Mucosa of stomach (tissue), 1 donor: ENCODE data around the gene PTK6.

ENCODE experiments used
- H3K27me3 ChIP-seq: one replicate; pipeline ENCODE4 v1.7.0; 2013; ENCODE audit warnings: mild to moderate bottlenecking, low read length; ENCODE audit not compliant: control insufficient read depth, insufficient read depth
- H3K36me3 ChIP-seq: one replicate; pipeline ENCODE4 v1.7.0; 2013; ENCODE audit warnings: low read length; ENCODE audit not compliant: control insufficient read depth, insufficient read depth
- H3K4me1 ChIP-seq: one replicate; pipeline ENCODE4 v1.7.0; 2013; ENCODE audit warnings: mild to moderate bottlenecking, low read length; ENCODE audit not compliant: control insufficient read depth, insufficient read depth
- H3K4me3 ChIP-seq: one replicate; pipeline ENCODE4 v1.7.0; 2013; ENCODE audit warnings: low read length
- H3K9ac ChIP-seq: one replicate; pipeline ENCODE4 v1.7.0; 2013; ENCODE audit warnings: mild to moderate bottlenecking, low read length, moderate library complexity
- H3K9me3 ChIP-seq: one replicate; pipeline ENCODE4 v1.7.0; 2013; ENCODE audit warnings: mild to moderate bottlenecking, low read length, moderate library complexity; ENCODE audit not compliant: control insufficient read depth
- donor health status: Pancreatic carcinoma.

PTK6 gene

DNA sequence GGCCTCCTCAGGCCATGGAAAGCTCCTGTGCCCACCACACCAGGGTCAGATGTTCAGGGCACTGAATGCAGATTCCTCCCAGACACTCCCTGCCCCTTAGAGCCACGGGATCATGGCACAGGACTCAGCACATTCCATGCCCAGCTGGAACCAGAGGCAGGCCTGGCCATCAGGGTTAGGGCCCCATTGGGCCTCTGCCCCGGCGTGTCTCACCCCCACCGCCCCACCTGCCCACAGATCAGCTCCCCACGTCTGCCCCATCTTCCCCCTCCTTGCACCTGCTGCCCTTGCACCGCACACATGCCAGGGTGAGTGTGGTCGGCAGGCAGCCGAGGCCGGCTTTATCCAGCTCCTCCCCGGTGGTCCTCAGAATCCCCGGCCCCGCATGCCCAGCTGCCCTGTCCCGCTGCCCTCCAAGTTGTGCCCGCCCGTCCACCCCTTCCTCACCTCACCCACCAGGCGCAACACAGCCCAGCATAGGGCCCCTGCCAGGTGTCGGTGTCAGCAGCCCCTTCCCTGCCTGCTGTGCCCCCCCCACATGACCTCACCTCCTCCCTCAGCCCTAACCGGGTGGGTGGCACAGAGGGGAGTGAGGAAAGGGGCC lies 12.6 kb upstream of the PTK6 start:
- Histone ChIP-seq H3K9me3 (no peaks in the 10 kb centered on the region), H3K36me3 (no peaks in the 10 kb centered on the region), H3K4me1 (peaks cover 37% of the 10 kb centered on the region), H3K27me3 (peaks cover 42% of the 10 kb centered on the region), H3K4me3 (no peak overlapping the region), H3K9ac (no peak overlapping the region)

DNA sequence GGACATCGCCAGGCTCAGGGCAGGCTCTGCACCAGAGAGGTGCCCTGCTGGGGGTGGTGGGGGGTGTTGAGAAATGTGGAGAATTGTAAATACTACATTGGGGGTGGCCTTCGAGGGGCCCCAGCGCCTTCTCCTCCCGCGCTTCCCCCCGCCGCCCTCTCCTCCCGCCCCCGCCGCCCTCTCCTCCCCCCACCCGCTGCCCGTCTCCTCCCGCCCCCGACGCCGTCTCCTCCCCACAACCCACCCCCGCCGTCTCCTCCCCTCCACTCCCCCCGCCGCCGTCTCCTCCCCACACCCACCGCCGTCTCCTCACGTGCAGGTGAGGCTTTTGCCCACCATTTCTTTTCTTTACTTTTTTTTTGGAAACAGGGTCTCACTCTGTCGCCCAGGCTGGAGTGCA lies 11.8 kb upstream of the PTK6 start:
- Histone ChIP-seq H3K36me3 (no peaks in the 10 kb centered on the region), H3K4me1 (peaks cover 34% of the 10 kb centered on the region), H3K27me3 (peaks cover 42% of the 10 kb centered on the region), H3K9me3 (no peaks in the 10 kb centered on the region), H3K9ac (no peak overlapping the region), H3K4me3 (no peak overlapping the region)

DNA sequence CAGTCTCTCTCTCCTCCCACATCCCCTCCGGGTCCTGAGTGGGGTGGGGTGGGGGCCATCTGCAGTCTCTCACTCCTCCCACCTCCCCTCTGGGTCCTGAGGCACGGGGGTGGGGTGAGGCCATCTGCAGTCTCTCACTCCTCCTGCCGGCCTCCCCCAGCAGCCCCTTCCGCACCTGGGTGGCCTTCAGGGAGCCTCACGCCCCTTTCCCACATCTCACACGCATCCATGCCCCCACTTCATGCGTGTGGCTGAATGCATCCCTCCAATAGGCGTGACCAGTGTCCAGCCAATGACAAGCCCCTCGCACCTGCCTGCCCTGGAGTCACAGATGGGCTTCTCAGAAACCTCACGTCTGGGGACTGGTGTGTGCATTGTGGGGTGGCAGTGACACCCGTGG lies 11.4 kb upstream of the PTK6 start:
- no peak overlapping the region for H3K9ac ChIP-seq
- no peaks in the 10 kb centered on the region for H3K36me3 ChIP-seq
- no peaks in the 10 kb centered on the region for H3K9me3 ChIP-seq
- peaks cover 30% of the 10 kb centered on the region for H3K4me1 ChIP-seq
- H3K4me3 ChIP-seq, result no peak overlapping the region
- peaks cover 42% of the 10 kb centered on the region for H3K27me3 ChIP-seq

DNA sequence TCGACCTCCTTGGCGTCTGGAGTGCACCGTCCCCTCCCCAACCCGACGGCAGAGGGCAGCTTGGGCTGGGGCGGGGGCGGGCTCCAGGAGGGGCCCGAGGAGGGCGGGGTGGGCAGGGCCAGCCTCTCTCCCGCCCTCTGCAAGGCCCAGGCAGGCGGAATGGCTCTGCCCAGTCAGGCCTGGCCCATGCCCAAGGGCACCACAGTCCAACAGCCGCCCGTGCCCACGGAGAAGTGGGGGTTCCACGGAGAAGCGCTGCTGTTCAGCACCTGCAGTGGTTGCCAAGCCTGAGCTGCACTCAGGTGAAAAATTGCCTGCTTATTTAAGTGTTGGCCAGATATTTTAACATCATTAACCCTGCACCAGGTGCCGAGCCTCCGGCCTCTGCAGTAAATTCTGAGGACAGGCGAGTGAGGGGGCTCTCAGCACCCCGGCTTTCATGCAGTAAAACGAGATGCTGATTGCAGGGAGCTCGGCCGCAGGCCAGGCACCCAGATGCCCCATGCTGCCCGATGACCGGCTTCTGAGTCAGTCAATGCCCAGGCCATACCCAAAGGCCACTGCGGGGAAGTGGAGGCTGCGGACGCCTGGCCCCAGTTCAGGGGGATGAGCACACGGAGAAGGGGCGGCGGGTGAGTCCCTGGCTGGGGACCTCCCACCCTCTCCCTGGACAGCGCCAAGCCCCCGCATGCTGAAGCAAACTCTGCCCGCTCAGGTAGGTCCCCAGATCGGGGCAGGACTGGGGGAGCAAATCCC lies 10.7 kb upstream of the PTK6 start, which contains the start of gene SRMS:
Gene SRMS (minus strand): TSS at position 25 of the 756 bp plus-strand sequence. CDS start 286 bp downstream, outside the sequence.
- no peaks in the 10 kb centered on the region for H3K9me3 ChIP-seq

DNA sequence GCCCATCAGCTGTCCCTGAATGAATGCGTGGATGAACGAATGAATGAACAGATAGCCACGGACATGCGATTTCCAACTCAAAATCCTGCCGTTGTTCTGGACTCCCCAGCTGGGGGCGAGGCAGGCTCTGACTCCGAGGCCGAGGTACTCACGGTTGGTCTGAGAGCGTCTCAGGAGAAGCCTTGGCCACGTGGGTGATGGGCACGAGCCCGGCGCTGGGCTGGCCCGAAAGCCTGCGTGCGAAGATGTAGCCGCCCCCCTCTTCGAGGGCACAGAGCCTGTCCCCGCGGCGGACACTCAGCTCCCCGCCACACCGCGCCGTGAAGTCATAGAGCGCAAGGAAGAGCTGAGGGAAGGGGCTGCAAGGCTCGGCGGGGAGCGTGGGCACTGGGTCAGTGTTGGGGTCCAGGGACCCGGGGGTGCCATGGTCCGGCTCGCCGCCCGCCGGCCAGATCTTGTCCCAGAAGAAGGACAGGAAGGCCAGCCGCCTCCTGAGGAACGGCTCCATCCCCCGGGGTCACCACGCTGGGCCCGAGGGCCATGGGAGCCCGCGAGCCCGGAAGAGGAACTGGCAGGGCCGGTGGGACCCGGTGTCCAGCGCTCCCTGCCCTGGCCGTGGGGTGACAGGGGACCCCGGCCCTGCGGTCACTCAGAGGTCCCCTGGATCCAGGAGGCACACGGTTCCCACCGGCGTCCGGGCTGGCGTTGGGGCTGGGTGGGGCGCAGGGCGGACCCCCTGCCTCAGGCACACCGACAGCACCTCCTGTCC lies 10.0 kb upstream of the PTK6 start:
- no peaks in the 10 kb centered on the region for H3K9me3 ChIP-seq
- no peaks in the 10 kb centered on the region for H3K36me3 ChIP-seq
- H3K4me3 ChIP-seq, result no peak overlapping the region
- H3K9ac ChIP-seq, result no peak overlapping the region
- H3K27me3 ChIP-seq, result peaks cover 42% of the 10 kb centered on the region
- peaks cover 22% of the 10 kb centered on the region for H3K4me1 ChIP-seq

More for the DNA sequence above, 10.7 kb upstream of the PTK6 start, which contains the start of gene SRMS:
- no peaks in the 10 kb centered on the region for H3K36me3 ChIP-seq
- peaks cover 42% of the 10 kb centered on the region for H3K27me3 ChIP-seq
- no peak within 1 kb of the TSS for H3K9ac ChIP-seq
- H3K4me1 ChIP-seq, result peaks cover 25% of the 10 kb centered on the region
- H3K4me3 ChIP-seq, result no peak within 1 kb of the TSS

DNA sequence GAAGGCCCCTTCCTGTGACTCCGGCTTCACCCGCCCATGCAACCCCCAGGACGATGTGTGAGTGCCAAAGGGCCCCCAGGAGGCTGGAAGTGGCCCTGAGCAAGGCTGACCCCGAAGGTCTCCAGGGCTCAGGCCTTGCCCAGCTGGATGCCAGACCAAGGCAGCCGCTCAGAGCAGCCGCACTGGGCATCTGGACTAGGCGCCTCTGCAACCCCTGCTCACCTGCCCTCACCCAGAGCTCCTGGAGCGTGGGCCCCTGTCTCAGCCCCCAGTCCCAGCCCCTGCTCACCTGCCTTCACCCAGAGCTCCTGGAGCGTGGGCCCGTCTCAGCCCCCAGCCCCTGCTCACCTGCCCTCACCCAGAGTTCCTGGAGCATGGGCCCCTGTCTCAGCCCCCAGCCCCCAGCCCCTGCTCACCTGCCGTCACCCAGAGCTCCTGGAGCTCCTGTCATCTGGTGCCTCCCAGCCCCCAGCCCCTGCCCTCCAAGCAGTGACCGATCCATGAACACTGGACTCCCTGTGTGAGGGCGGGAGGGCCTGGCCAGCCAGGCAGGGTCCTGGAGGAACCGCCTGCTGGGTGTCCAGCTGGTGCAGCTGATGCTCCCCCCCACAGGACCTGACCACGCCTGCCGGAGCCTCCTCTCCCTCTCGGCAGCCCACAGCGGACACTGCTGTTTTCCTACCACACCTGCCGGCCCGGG lies 9.2 kb upstream of the PTK6 start:
- Histone ChIP-seq H3K36me3 (no peaks in the 10 kb centered on the region), H3K9me3 (no peaks in the 10 kb centered on the region), H3K4me3 (no peak overlapping the region), H3K27me3 (peaks cover 42% of the 10 kb centered on the region), H3K9ac (no peak overlapping the region), H3K4me1 (peaks cover 22% of the 10 kb centered on the region)

DNA sequence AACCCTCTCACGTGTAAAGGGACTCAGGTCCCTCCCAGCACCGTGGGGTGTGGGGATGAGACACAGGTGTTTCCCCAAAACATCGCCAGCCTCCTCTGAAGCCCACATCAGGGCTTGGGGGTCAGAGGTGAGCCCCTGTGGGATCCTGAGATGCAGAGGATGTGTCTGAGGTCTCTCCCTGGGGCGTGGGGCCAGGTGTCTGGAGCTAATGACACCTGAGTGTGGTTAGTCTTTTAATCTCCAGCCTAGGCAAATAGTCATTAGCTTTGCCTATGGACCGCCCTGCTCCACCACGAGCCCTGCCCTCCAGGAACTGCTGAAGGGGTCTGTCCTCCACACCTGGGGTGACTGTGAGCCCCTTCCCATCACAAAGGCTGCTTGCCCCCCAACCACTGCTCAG lies 8.6 kb upstream of the PTK6 start:
- no peak overlapping the region for H3K4me3 ChIP-seq
- H3K4me1 ChIP-seq, result peaks cover 22% of the 10 kb centered on the region
- no peaks in the 10 kb centered on the region for H3K36me3 ChIP-seq
- no peaks in the 10 kb centered on the region for H3K9me3 ChIP-seq
- no peak overlapping the region for H3K9ac ChIP-seq
- peaks cover 38% of the 10 kb centered on the region for H3K27me3 ChIP-seq

DNA sequence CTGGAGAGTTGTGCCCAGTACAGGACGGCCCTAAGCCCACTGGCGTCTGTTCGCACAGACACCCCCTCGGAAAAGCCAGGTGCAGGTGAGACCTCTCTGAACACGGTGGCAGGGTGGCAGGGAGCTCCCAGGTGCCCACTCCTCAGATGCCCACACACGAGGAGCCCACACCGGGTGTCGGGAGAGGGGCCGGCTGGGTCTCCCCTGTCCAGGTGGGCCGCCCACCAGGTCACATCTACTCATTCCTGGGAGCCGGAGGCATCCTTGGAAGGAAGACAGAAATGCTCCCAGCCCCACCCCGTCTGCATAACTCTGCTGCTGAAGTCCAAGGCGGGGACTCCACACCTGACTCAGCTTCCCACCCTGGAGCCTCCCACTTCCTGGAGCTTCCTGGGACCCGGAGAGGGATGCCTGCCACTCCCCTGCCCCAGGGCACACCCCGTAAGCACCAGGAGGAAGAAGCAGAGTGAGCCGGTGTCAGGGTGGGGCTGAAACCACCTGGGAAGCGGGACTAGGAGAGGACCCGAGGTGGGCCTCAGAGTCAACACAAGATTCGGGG lies 7.9 kb upstream of the PTK6 start:
- no peaks in the 10 kb centered on the region for H3K36me3 ChIP-seq
- no peak overlapping the region for H3K9ac ChIP-seq
- H3K4me1 ChIP-seq, result peaks cover 22% of the 10 kb centered on the region
- no peak overlapping the region for H3K4me3 ChIP-seq
- H3K27me3 ChIP-seq, result peaks cover 37% of the 10 kb centered on the region
- no peaks in the 10 kb centered on the region for H3K9me3 ChIP-seq

DNA sequence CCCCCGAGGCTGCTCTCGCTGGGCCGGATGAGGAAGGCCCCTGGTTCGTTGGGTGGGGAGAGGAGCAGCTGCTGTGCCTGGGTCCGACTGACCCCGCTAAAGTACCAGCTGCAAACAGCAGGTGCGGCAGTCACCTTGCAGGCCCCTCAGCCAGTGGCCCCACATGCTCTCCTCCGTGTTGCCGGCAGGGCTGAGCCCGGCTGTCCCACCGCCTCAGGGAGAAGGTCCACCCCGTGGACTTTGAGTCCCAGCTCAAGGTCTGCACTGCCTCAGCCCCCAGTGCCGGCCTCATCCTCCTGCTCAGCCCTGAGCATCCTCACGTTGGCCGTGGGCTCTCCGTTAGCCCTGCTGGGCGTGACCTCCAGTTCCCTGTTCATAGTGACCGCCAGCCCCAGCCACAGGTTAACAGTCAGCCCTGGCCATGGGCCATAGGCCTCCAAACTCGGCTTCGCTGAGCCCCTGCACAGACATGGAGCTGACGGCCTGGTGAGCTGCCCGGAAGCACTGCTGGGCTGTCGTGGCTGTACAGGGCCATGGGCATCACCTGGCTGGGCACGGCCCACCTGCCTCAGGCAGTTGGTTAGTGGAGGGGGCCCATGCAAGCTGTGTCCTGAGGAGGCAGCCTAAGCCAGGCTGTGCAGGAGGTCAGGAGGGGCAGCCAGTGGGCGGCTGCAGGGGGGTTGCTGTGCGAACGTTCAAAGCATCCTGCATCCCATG lies 7.2 kb upstream of the PTK6 start:
- H3K9ac ChIP-seq, result no peak overlapping the region
- peaks cover 35% of the 10 kb centered on the region for H3K27me3 ChIP-seq
- no peaks in the 10 kb centered on the region for H3K9me3 ChIP-seq

DNA sequence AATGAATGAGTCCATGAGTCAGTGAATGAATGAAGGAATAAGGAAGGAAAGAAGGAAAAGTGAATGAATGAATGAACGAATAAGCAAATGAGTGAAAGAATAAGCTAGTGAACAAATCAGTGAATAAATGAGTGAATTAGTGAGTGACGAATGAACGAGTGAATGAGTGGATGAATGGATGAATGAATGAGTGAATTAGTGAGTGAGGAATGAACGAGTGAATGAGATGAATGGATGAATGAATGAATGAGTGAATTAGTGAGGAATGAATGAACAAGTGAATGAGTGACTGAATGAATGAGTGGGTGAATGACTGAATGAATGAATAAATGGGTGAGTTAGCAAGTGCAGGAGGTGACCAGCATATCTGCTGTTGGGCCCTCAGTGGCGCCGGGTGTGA lies 6.6 kb upstream of the PTK6 start:
- Histone ChIP-seq H3K9ac (no peak overlapping the region), H3K4me3 (no peak overlapping the region), H3K9me3 (no peaks in the 10 kb centered on the region), H3K36me3 (no peaks in the 10 kb centered on the region), H3K27me3 (peaks cover 32% of the 10 kb centered on the region), H3K4me1 (peaks cover 30% of the 10 kb centered on the region)

More for the DNA sequence above, 7.2 kb upstream of the PTK6 start:
- Histone ChIP-seq H3K36me3 (no peaks in the 10 kb centered on the region), H3K4me1 (peaks cover 23% of the 10 kb centered on the region), H3K4me3 (no peak overlapping the region)

DNA sequence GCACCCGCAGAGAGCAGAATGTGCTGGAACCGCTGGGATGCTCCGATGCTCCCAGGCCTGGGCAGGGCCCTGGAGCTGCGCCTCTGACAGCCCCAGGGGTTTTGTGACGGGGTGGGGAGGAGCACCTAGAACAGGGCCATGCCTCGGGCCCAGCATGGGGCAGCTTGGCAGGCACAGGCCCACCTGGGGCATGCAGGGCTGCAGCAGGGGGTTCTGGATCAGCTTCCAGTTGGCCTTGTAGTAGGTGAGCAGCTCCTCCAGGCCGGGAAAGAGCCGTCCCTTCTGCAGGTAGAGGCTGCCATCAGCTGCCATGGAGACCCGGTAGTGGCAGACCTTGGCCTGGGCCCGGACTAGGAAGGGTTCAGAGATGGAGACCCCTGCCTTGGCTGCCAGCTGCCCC lies 6.0 kb upstream of the PTK6 start:
- Histone ChIP-seq H3K9ac (no peak overlapping the region), H3K27me3 (peaks cover 26% of the 10 kb centered on the region), H3K36me3 (no peaks in the 10 kb centered on the region), H3K9me3 (no peaks in the 10 kb centered on the region), H3K4me3 (no peak overlapping the region), H3K4me1 (peaks cover 33% of the 10 kb centered on the region)
